Measurements from ENCODE around the gene SPRTN.

- TF ChIP-seq CTCF (IDR thresholded peaks at IDR 0.05): no peak
- TF ChIP-seq POLR2AphosphoS5 (IDR thresholded peaks at IDR 0.05): no peak
- TF ChIP-seq EP300 (IDR thresholded peaks at IDR 0.05): no peak
Observed at GRCh38 chr1:231353086-231353485, 15.0 kb downstream of the SPRTN start.
